Parathyroid adenoma (tissue), 2 donors: ENCODE data around the gene PCNX3.

ENCODE experiments used
- H2AFZ ChIP-seq: fragments of 300-600 bp; sonication (generic); one replicate; pipeline ENCODE4 v1.7.0; 2017; ENCODE audit warnings: antibody characterized with exemption, mild to moderate bottlenecking
- H3K27ac ChIP-seq: fragments of 300-600 bp; sonication (generic); one replicate; pipeline ENCODE4 v1.7.0; 2017
- H3K27me3 ChIP-seq: fragments of 300-600 bp; sonication (generic); one replicate; pipeline ENCODE4 v1.7.0; 2017; ENCODE audit warnings: low read length; ENCODE audit not compliant: control insufficient read depth, insufficient read depth
- H3K36me3 ChIP-seq: fragments of 300-600 bp; sonication (generic); one replicate; pipeline ENCODE4 v1.7.0; 2017; ENCODE audit warnings: low read length; ENCODE audit not compliant: control insufficient read depth, insufficient read depth
- H3K4me1 ChIP-seq: fragments of 300-600 bp; sonication (generic); one replicate; pipeline ENCODE4 v1.7.0; 2017; ENCODE audit warnings: control low read depth
- H3K4me2 ChIP-seq: fragments of 300-600 bp; sonication (generic); one replicate; pipeline ENCODE4 v1.7.0; 2017; ENCODE audit warnings: low read length
- H3K4me3 ChIP-seq: fragments of 300-600 bp; sonication (generic); one replicate; pipeline ENCODE4 v1.7.0; 2017; ENCODE audit warnings: low read depth, low read length
- H3K79me2 ChIP-seq: fragments of 300-600 bp; sonication (generic); one replicate; pipeline ENCODE4 v1.7.0; 2017; ENCODE audit warnings: control low read depth
- H3K9ac ChIP-seq: fragments of 300-600 bp; sonication (generic); one replicate; pipeline ENCODE4 v1.7.0; 2017; ENCODE audit warnings: mild to moderate bottlenecking
- H3K9me3 ChIP-seq: fragments of 300-600 bp; sonication (generic); one replicate; pipeline ENCODE4 v1.7.0; 2017; ENCODE audit warnings: low read length; ENCODE audit not compliant: control insufficient read depth
- CTCF ChIP-seq: fragments of 300-600 bp; sonication (generic); IDR thresholded peaks from one replicate; pipeline ENCODE4 v1.7.0; 2017; ENCODE audit warnings: antibody characterized with exemption, mild to moderate bottlenecking
- donor health status: primary hyperparathyroidism.

The PCNX3 gene

GRCh38 chr11:65662247-65662798, 46.7 kb downstream of the PCNX3 start:
- peak overlapping the region; percentile 47 for H3K27ac ChIP-seq
- H2AFZ ChIP-seq, result no peak overlapping the region
- TF ChIP-seq CTCF, result no peak
- H3K79me2 ChIP-seq, result no peaks in the 10 kb centered on the region
- H3K4me2 ChIP-seq, result peak overlapping the region; percentile 89
- no peaks in the 10 kb centered on the region for H3K36me3 ChIP-seq
- no peaks in the 10 kb centered on the region for H3K27me3 ChIP-seq
- peak overlapping the region; percentile 74 for H3K4me3 ChIP-seq
- H3K9ac ChIP-seq, result no peak overlapping the region
- H3K4me1 ChIP-seq, result no peaks in the 10 kb centered on the region
- no peaks in the 10 kb centered on the region for H3K9me3 ChIP-seq

- H3K4me2 ChIP-seq, result peak within 1 kb of the TSS; percentile 89
- peak within 1 kb of the TSS; percentile 83 for H3K4me3 ChIP-seq
- H3K9ac ChIP-seq, result peak within 1 kb of the TSS; percentile 63
- no peak for TF ChIP-seq CTCF
- H3K27ac ChIP-seq, result peak within 1 kb of the TSS; percentile 97
- no peaks in the 10 kb centered on the region for H3K79me2 ChIP-seq
- no peaks in the 10 kb centered on the region for H3K36me3 ChIP-seq
- no peaks in the 10 kb centered on the region for H3K27me3 ChIP-seq
- peak within 1 kb of the TSS; percentile 83 for H2AFZ ChIP-seq
- no peaks in the 10 kb centered on the region for H3K4me1 ChIP-seq
- no peaks in the 10 kb centered on the region for H3K9me3 ChIP-seq
Measured at GRCh38 chr11:65662799-65663638, 47.4 kb downstream of the PCNX3 start, which contains the start of gene RELA. Gene RELA (minus strand): TSS chr11:65662916. CDS start chr11:65662832, 84 bp downstream.

- Histone ChIP-seq H3K4me3 (peak overlapping the region; percentile 83), H3K36me3 (no peaks in the 10 kb centered on the region), H3K79me2 (no peaks in the 10 kb centered on the region), H3K4me1 (no peaks in the 10 kb centered on the region), H3K9ac (peak overlapping the region; percentile 63), H3K27me3 (no peaks in the 10 kb centered on the region), H3K27ac (peak overlapping the region; percentile 97), H3K4me2 (peak overlapping the region; percentile 89), H3K9me3 (no peaks in the 10 kb centered on the region), H2AFZ (peak overlapping the region; percentile 83)
- no peak for TF ChIP-seq CTCF
Measured at GRCh38 chr11:65663639-65664200, 48.1 kb downstream of the PCNX3 start.

- Histone ChIP-seq H3K27me3 (no peaks in the 10 kb centered on the region), H3K4me2 (no peak overlapping the region), H3K4me1 (no peaks in the 10 kb centered on the region), H3K9me3 (no peaks in the 10 kb centered on the region), H3K9ac (no peak overlapping the region), H3K79me2 (no peaks in the 10 kb centered on the region), H3K4me3 (no peak overlapping the region), H3K27ac (no peak overlapping the region), H2AFZ (no peak overlapping the region), H3K36me3 (no peaks in the 10 kb centered on the region)
- TF ChIP-seq CTCF, result no peak
Measured at GRCh38 chr11:65672180-65672860, 56.7 kb downstream of the PCNX3 start.
